ENCODE data around the gene TDRD3.

Gene TDRD3

DNA sequence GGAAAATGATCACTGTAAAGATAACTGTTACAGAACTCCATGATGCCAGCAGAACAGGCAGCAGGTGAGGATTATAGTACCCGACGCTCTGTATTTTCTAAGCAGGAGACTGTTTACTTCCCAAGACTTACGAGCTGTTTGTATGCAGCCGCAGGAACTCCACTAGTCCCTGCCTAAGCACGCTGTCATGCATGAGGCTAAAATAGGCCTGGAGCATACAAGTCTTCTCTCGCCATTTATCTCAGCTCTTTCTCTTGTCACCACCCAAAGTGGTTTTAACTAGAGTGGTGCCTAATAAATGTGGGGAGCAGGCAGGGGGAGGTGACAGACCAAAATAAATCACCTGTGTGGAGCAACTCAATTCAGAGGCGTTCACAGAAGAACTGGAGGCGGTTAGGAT lies 175.8 kb downstream of the TDRD3 start:
- H3K27ac ChIP-seq = no peak overlapping the region
- TF ChIP-seq, protein P1, sequence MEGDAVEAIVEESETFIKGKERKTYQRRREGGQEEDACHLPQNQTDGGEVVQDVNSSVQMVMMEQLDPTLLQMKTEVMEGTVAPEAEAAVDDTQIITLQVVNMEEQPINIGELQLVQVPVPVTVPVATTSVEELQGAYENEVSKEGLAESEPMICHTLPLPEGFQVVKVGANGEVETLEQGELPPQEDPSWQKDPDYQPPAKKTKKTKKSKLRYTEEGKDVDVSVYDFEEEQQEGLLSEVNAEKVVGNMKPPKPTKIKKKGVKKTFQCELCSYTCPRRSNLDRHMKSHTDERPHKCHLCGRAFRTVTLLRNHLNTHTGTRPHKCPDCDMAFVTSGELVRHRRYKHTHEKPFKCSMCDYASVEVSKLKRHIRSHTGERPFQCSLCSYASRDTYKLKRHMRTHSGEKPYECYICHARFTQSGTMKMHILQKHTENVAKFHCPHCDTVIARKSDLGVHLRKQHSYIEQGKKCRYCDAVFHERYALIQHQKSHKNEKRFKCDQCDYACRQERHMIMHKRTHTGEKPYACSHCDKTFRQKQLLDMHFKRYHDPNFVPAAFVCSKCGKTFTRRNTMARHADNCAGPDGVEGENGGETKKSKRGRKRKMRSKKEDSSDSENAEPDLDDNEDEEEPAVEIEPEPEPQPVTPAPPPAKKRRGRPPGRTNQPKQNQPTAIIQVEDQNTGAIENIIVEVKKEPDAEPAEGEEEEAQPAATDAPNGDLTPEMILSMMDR (IDR thresholded peaks at IDR 0.05) = no peak
- no peak for TF ChIP-seq ZFX (IDR thresholded peaks at IDR 0.05; ENCODE audit: borderline replicate concordance)

DNA sequence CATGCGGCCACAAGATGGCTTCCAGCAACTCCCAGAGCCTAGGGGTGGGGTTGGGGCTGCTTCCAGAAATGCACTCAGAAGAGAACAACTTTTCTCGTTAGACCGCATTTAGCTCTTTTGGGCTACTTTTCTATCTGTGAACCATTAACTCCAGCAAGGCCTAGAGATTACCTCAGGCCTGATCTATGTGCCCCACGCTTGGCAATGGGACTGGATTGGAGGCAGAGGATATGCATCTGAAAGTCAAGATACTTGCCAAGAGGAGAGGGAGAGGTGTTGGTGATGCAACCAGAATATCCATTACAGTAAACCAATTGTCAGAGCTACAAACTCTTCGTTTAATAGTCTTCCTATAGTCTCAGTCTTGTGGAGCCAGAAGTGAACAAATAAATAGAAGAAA lies 177.7 kb downstream of the TDRD3 start:
- no peak overlapping the region for H3K27ac ChIP-seq
- TF ChIP-seq, protein P1 (IDR thresholded peaks at IDR 0.05) = no peak
- TF ChIP-seq ZFX (IDR thresholded peaks at IDR 0.05; ENCODE audit: borderline replicate concordance) = no peak

DNA sequence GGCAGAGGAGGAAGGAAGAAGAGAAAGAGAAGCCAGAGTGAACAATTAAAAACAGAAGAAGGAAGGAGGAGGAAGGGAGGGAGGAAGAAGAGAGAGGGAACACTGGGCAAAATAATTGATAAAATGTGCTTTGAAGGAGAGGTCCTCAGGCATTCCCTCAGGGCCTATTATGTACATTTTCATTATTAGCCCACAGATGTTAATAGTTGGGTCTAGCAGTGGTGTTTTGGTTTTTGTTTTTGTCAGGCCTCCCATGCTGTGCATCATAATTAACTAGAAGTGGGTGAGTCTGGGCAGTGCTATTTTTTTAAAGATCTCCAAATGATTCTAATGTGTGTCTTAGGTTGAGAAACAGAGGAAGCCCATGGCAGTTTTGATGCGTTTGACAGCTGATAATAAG lies 178.1 kb downstream of the TDRD3 start:
- no peak overlapping the region for H3K27ac ChIP-seq
- TF ChIP-seq, protein P1 (IDR thresholded peaks at IDR 0.05) = no peak
- no peak for TF ChIP-seq ZFX (IDR thresholded peaks at IDR 0.05; ENCODE audit: borderline replicate concordance)

DNA sequence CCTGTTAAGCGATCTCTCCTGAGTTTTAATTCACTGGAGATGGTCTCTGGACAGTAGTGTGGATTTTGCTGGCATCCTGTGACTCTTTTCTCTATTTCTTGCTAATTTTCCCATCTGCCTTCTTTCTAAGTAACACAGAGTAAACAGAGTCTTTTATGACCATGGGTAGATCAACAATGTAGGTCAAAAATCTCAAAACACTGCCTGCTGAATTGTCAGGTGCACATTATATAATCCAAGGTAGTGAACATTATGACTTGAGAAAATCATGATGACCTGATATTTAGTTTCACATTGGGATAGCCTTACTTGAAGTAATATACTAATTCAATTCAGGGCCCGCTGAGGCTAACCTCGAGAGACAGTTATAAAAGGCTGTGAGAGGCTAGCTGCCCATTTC lies 180.7 kb downstream of the TDRD3 start:
- TF ChIP-seq ZFX (IDR thresholded peaks at IDR 0.05; ENCODE audit: borderline replicate concordance) = no peak
- TF ChIP-seq, protein P1 (IDR thresholded peaks at IDR 0.05) = no peak
- no peak overlapping the region for H3K27ac ChIP-seq

DNA sequence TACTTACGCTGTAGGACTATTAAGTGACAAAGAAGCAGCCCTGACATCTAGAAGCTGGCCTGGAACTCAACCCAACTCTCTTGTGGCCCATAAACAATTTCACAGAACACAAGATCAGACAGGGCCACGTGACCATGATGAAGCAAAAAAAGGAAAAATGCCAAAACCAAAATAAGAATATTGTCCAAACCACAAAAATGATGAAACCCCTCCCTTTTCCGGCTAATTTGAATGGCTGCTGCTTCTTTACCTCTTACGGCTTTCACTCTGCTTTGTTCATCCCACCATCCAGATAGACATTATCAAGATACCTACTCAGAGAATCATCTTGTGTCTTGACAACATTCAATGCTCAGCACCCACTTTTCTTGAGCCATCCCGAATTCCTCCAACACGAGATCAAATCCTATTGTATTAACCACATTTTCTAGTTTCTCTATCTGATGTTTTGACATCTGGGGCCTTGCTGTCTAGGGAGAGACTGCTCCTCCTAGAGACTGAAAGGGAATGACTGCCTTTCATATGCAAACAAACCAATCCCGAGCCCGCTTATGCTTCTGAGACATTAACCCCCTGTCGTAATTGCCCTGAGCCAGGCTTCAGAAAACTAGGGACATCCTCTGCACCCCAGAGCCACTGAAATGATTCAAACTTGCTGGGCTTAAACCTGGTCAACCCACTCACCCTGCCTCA lies 186.3 kb downstream of the TDRD3 start:
- TF ChIP-seq, protein P1 (IDR thresholded peaks at IDR 0.05) = no peak
- no peak for TF ChIP-seq ZFX (IDR thresholded peaks at IDR 0.05; ENCODE audit: borderline replicate concordance)
- no peak overlapping the region for H3K27ac ChIP-seq

DNA sequence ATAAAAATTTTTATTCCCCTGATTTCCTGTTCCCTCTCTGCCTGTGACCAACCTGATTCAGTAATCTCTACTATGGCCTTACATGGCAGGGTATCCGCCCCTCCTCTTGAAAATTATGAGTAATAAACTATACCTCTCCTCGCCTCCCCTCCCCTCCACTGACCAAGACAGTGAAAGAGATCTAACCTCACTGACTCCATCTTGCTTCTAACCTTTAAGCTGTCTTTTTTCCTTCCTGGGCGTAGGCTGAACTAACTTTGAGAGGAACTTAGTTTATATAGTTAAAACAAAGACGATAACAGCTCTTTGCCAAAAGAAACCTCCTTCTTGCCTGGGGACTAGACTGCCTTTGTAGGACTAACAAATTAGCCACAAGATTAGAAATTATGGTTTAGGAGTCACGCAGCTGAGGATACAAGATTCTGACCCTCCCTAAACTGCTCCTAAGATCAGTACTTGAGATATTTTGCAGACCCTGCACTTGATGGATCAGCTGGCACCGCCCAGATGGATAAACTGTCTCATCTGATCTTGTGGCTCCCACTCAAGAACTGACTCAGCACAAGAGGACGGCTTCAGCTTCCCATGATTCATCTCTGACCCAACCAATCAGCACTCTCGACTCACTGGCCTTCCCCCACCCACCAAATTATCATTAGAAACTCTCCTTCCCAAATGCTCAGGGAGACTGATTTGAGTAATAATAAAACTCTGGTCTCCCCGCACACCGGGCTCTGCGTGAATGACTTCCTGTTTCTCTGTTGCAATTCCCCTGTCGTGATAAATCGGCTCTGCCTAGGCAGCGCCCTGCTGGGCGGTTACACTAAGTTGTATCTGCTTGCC lies 187.1 kb downstream of the TDRD3 start:
- TF ChIP-seq, protein P1 (IDR thresholded peaks at IDR 0.05) = no peak
- no peak for TF ChIP-seq ZFX (IDR thresholded peaks at IDR 0.05; ENCODE audit: borderline replicate concordance)
- H3K27ac ChIP-seq = no peak overlapping the region

DNA sequence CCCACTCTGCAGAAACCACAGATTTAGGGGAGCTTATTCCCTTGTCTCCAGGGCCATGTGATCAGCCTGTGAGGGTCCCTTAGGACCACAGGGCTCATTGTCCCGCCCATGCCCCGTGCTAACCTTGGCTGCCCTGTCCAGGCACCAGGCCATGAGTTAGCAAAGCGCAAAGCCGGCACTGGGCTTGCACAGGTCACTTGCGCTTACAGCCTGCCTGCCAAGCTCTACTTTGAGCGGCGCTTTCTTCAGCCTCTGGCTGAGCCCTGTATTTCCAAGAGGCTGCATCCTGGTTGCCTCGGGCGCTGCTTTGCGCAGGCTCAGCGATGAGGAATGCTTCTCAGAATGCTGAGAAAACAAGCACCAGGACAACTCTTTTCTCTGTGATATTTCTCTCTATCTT lies 188.0 kb downstream of the TDRD3 start:
- no peak overlapping the region for H3K27ac ChIP-seq
- TF ChIP-seq ZFX (IDR thresholded peaks at IDR 0.05; ENCODE audit: borderline replicate concordance) = no peak
- TF ChIP-seq, protein P1 (IDR thresholded peaks at IDR 0.05) = no peak

All from 22Rv1 (cell line).